Activated T-helper 1 cell treated with anti-CD3 and anti-CD28 coated beads, Interleukin-12 subunit alpha, Interleukin-12 subunit beta, Interleukin-2, Interleukin-4 antibody, amounts not matched to agents 30 ng/mL and 10 ng/mL and 1 ng/mL, durations not matched to agents 14 hours and 24 hours and 36 hours (primary cell): ENCODE measurements around the gene RNF149. TPM values are rescaled to one million over a fixed set of nuclear protein-coding genes. Genes with fewer than 3 reads are reported as not detected.
"Not testable (repeated sequence)": the region's sequence is repeated elsewhere in the genome, so short reads cannot be mapped to it uniquely, and the experiment has no call there.

Experiments used
- DNase-seq: peaks from one replicate; pipeline ENCODE4 v3.0.0; 2021; ENCODE audit warnings: low spot score
- H3K27ac Mint-ChIP-seq: one replicate; pipeline ENCODE4 v1.8.0; 2021; ENCODE audit warnings: mild to moderate bottlenecking, mixed read lengths
- H3K27me3 Mint-ChIP-seq: one replicate; pipeline ENCODE4 v1.8.0; 2022; ENCODE audit warnings: mild to moderate bottlenecking, moderate library complexity, mixed read lengths; ENCODE audit not compliant: insufficient read depth
- H3K36me3 Mint-ChIP-seq: one replicate; pipeline ENCODE4 v1.8.0; 2021; ENCODE audit warnings: low read depth, mixed read lengths
- H3K4me1 Mint-ChIP-seq: one replicate; pipeline ENCODE4 v1.8.0; 2021; ENCODE audit warnings: low read depth, mixed read lengths
- H3K4me3 Mint-ChIP-seq: one replicate; pipeline ENCODE4 v1.8.0; 2021; ENCODE audit warnings: mild to moderate bottlenecking, moderate library complexity, mixed read lengths
- H3K9me3 Mint-ChIP-seq: one replicate; pipeline ENCODE4 v1.8.0; 2021; ENCODE audit warnings: mixed read lengths
- intact Hi-C: fragments of 100-400 bp; cut with micrococcal nuclease; formaldehyde crosslinking; loops from one replicate; pipeline ENCODE4 v1.15.1; 2024
- total RNA-seq: library from RNA; stranded (reverse); gene quantifications from 2 replicates; pipeline ENCODE4 v1.2.3, GENCODE V29; 2022

The RNF149 gene
- total RNA-seq, 1 donor from 2014 or later = 55.9 TPM

DNA sequence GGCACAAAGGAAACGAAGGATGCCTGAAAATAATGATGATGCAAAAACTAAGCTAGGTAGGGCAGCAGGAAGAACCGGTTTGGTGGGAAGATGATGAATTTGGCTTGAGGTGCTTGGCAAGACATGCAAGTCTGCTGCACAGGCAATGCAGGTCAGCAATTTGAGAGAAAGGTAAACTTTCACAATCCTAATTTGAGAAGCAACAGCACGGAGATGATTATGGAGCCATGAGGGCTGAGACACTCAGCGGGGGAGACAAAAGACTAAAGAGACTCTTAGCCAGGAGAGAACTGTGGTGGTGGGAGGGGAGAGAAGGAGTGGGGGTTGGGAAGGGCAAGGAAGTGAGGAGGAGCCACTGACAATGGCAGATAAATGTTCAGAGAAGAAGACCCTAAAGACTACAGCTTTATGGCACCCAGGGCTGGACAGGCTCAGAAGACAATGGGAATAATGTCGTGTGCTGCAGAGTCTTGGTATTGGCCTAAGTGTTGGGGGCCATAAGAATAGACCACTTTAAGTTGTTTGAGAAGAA is 19.4 kb upstream of the RNF149 start:
- Mint-ChIP-seq H3K4me3 (no peak overlapping the region), H3K36me3 (peaks cover 3% of the 10 kb centered on the region), H3K4me1 (peaks cover 5% of the 10 kb centered on the region), H3K27me3 (peaks cover 3% of the 10 kb centered on the region), H3K27ac (no peak overlapping the region), H3K9me3 (no peaks in the 10 kb centered on the region)
- intact Hi-C loops = loop anchor here (1.0 to 2.0 kb wide), 2 partner anchors 21 to 75 kb away; partner anchors contain the start of gene CNOT11
- no peak for DNase-seq

DNA sequence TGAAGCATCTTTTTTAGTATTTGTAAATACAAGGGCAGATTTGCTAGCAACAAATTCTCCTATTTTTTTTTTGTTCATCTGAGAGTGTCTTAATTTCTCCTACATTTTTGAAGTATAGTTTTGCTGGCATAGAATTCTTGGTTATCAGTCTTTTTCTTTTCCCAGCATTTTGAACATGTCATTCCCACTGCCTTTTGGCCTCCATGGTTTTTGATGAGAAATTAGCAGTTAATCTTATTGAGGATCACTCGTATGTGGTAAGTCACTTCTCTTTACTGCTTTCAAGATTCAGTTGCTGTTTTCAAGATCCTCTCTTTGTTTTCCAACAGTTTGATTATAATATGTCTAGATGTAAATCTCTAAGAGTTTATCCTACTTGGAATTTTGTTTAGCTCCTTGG is 16.9 kb upstream of the RNF149 start:
- no peak overlapping the region for H3K27ac Mint-ChIP-seq
- H3K4me3 Mint-ChIP-seq = no peak overlapping the region
- peaks cover 3% of the 10 kb centered on the region for H3K27me3 Mint-ChIP-seq
- intact Hi-C loops = no loop called here
- H3K4me1 Mint-ChIP-seq = no peaks in the 10 kb centered on the region
- no peaks in the 10 kb centered on the region for H3K9me3 Mint-ChIP-seq
- H3K36me3 Mint-ChIP-seq = peaks cover 3% of the 10 kb centered on the region
- DNase-seq = no peak

DNA sequence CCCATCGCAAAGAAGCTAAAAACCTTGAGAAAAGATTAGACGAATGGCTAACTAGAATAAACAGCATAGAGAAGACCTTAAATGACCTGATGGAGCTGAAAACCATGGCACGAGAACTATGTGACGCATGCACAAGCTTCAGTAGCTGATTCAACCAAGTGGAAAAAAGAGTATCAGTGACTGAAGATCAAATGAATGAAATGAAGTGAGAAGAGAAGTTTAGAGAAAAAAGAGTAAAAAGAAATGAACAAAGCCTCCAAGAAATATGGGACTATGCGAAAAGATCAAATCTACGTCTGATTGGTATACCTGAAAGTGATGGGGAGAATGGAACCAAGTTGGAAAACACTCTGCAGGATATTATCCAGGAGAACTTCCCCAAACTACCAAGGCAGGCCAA is 8.1 kb upstream of the RNF149 start:
- intact Hi-C loops = not testable (repeated sequence)
- peaks cover 16% of the 10 kb centered on the region for H3K27me3 Mint-ChIP-seq

DNA sequence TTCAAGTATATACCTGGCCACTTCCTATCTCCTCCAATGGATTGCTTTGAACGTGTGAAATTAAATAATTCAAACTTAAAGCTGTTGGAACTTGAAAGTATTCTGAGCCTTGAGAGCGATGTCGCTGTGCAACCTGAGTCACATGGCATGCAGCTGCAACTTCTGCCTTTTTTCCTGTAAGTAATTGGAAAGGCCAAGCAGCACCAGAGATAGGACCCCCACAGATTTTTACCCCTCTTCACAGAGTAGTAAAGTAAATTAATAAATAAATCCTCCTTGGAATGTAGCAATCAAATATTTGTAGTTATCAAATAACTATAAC is 3.2 kb upstream of the RNF149 start:
- Mint-ChIP-seq H3K36me3 (peaks cover 4% of the 10 kb centered on the region), H3K27me3 (peaks cover 2% of the 10 kb centered on the region), H3K9me3 (peaks cover 3% of the 10 kb centered on the region), H3K4me3 (no peak overlapping the region), H3K4me1 (peaks cover 55% of the 10 kb centered on the region), H3K27ac (no peak overlapping the region)
- intact Hi-C loops = no loop called here
- DNase-seq = no peak

More for the DNA sequence above, 8.1 kb upstream of the RNF149 start:
- H3K9me3 Mint-ChIP-seq, H3K36me3 Mint-ChIP-seq, DNase-seq, H3K4me3 Mint-ChIP-seq, H3K27ac Mint-ChIP-seq: not testable (repeated sequence)
- H3K4me1 Mint-ChIP-seq = peaks cover 32% of the 10 kb centered on the region

- Mint-ChIP-seq H3K4me1 (peaks cover 54% of the 10 kb centered on the region), H3K36me3 (peaks cover 4% of the 10 kb centered on the region), H3K27ac (peak overlapping the region; percentile 2), H3K9me3 (no peaks in the 10 kb centered on the region), H3K27me3 (peaks cover 2% of the 10 kb centered on the region), H3K4me3 (peak overlapping the region; percentile 46)
- no peak for DNase-seq
- intact Hi-C loops = no loop called here
These were observed 2.6 kb upstream of the RNF149 start for GRCh38 chr2:101310834-101311695.

DNA sequence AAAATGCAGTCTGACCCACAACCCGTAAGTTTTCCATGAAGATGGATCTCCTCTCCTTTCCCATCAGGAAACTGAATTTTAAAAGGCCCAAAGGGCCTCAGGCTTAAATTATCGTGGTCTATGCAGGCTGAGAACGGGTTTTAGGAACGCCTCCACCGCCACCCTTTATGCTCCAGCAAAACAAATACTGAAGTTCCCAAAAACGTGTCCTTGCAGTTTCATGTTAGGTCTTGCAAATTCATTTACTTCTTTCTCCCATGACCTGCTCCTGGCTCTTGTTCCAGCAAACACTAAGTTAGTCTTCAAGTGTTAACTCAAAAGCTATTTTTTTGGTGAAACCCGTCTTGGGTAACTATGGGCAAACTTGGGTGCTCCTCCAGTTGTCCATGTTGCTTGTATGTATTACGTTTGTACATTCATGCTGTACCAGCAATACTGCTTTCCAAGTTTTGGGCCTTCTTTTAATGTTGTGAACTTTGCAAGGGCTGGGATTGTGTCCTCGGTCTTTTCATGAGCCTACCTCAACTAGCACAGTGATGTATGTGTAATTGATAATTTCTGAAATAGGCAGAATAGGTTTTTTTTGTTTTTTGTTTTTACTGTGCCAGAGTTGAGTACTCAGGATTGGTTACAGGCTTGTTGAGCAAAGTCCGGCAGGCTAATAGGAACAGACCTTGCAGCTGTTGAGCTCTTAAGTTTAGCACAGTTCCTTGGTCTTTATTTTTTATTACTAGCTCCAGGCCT is 1.8 kb upstream of the RNF149 start:
- H3K27ac Mint-ChIP-seq = peak overlapping the region; percentile 1
- peak overlapping the region; percentile 8 for H3K4me3 Mint-ChIP-seq
- intact Hi-C loops = no loop called here
- peaks cover 54% of the 10 kb centered on the region for H3K4me1 Mint-ChIP-seq
- peaks cover 2% of the 10 kb centered on the region for H3K27me3 Mint-ChIP-seq
- no peaks in the 10 kb centered on the region for H3K9me3 Mint-ChIP-seq
- H3K36me3 Mint-ChIP-seq = peaks cover 11% of the 10 kb centered on the region
- DNase-seq = no peak

DNA sequence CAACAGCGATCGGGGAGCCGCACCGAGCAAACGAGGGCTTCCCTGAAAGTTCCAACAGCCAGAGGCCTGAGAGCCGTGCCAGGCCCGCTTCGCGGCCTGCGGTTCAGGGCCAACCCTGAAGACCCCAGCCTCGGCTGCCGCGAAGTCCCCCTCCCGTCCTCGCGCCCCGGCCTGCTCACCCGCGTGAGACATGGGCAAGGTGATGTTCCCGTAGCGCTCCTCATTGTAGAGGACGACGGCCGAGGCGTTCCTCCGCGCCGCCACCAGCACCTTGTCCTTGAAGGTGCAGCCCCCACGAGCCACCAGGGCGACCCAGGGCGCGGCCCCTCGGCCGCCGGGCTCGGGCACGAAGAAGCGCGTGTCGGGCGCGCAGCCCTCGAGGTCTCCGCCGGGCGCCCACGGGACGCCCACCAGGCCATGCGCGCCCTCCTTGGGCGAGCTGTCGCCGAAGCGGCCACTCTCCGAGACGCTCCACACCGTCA is 510 bp downstream of the RNF149 start:
- intact Hi-C loops = loop anchor here (1.0 to 10.0 kb wide), 12 partner anchors 20 to 1129 kb away; partner anchors contain the start of genes CNOT11, RFX8, RPL31 and TBC1D8
- H3K4me1 Mint-ChIP-seq = peaks cover 67% of the 10 kb centered on the region
- H3K4me3 Mint-ChIP-seq = peak overlapping the region; percentile 92
- no peak for DNase-seq
- H3K9me3 Mint-ChIP-seq = no peaks in the 10 kb centered on the region
- peaks cover 2% of the 10 kb centered on the region for H3K27me3 Mint-ChIP-seq
- H3K27ac Mint-ChIP-seq = peak overlapping the region; percentile 96
- peaks cover 22% of the 10 kb centered on the region for H3K36me3 Mint-ChIP-seq

- H3K4me3 Mint-ChIP-seq = peak overlapping the region; percentile 92
- intact Hi-C loops = loop anchor here (1.0 to 10.0 kb wide), 11 partner anchors 21 to 1130 kb away; partner anchors contain the start of genes CNOT11, RFX8, RPL31 and TBC1D8
- DNase-seq = no peak
- H3K27ac Mint-ChIP-seq = peak overlapping the region; percentile 96
- peaks cover 25% of the 10 kb centered on the region for H3K36me3 Mint-ChIP-seq
- H3K9me3 Mint-ChIP-seq = no peaks in the 10 kb centered on the region
- peaks cover 2% of the 10 kb centered on the region for H3K27me3 Mint-ChIP-seq
- H3K4me1 Mint-ChIP-seq = peaks cover 71% of the 10 kb centered on the region
These were observed 998 bp downstream of the RNF149 start for GRCh38 chr2:101307503-101307902.

GRCh38 chr2:101306410-101306809 is 2.1 kb downstream of the RNF149 start:
- peak overlapping the region; percentile 92 for H3K4me3 Mint-ChIP-seq

DNA sequence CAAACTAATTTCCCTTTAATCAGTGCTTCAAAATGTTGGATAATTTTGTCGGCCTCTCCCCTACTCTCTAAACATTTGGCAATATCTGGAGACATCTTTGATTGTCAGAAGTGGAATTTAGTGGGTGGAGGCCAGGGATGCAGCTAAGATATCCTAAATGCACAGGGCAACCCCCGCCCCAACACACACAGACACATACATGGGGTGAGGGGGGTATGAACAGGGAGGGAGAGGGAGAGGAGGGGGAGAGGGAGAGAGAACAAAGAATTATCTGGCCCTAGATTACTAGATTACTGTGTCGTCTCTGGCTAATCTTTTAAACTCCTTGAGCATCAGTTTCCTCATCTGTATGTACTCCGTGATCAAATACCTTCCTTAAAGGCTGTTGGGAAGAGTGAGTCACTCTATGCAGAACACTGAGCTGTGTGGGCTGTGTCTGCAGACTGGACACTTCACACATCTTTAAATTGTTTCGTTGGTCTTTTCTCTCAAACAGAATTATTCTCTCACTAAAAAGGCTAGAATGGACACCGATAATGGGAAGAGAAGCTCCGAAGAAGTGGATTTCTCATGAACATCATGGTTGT is 2.9 kb downstream of the RNF149 start:
- intact Hi-C loops = loop anchor here (1.0 to 10.0 kb wide), 13 partner anchors 9 to 1132 kb away; partner anchors contain the start of genes CREG2, PDCL3, RPL31 and TBC1D8
- DNase-seq = no peak
- Mint-ChIP-seq H3K36me3 (peaks cover 32% of the 10 kb centered on the region), H3K9me3 (no peaks in the 10 kb centered on the region), H3K4me3 (peak overlapping the region; percentile 92), H3K27me3 (no peaks in the 10 kb centered on the region), H3K27ac (peak overlapping the region; percentile 96), H3K4me1 (peaks cover 71% of the 10 kb centered on the region)

More at GRCh38 chr2:101306410-101306809, 2.1 kb downstream of the RNF149 start:
- no peak for DNase-seq
- H3K4me1 Mint-ChIP-seq = peaks cover 71% of the 10 kb centered on the region
- H3K9me3 Mint-ChIP-seq = no peaks in the 10 kb centered on the region
- no peaks in the 10 kb centered on the region for H3K27me3 Mint-ChIP-seq
- H3K36me3 Mint-ChIP-seq = peaks cover 30% of the 10 kb centered on the region
- intact Hi-C loops = loop anchor here (1.0 to 10.0 kb wide), 11 partner anchors 10 to 1131 kb away; partner anchors contain the start of genes CREG2, RPL31 and TBC1D8
- H3K27ac Mint-ChIP-seq = peak overlapping the region; percentile 96

DNA sequence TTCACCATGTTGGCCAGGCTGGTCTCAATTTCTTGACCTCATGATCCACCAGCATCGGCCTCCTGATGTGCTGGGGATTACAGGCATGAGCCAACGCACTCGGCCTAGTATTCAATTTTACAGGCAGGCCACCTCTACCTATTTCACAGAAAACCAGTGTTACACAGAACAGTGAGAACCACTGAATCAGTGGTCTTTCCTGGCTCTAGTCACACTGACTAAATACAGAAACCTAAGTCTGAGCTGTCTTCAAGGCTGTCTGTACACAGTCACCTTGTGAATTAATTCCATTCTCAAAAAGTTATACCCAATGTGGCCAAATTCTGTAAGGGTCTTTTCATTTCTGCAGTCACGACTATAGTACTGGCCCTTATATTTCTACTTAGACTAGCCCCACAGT is 3.5 kb downstream of the RNF149 start:
- Mint-ChIP-seq H3K36me3 (peaks cover 33% of the 10 kb centered on the region), H3K27ac (no peak overlapping the region), H3K4me3 (peak overlapping the region; percentile 92), H3K4me1 (peaks cover 69% of the 10 kb centered on the region), H3K9me3 (no peaks in the 10 kb centered on the region), H3K27me3 (no peaks in the 10 kb centered on the region)
- no peak for DNase-seq
- intact Hi-C loops = loop anchor here (2.0 to 10.0 kb wide), 7 partner anchors 14 to 1132 kb away; partner anchors contain the start of genes PDCL3 and TBC1D8

GRCh38 chr2:101303688-101304087 is 4.8 kb downstream of the RNF149 start:
- H3K4me1 Mint-ChIP-seq = peaks cover 78% of the 10 kb centered on the region
- H3K27me3 Mint-ChIP-seq = no peaks in the 10 kb centered on the region
- H3K9me3 Mint-ChIP-seq = no peaks in the 10 kb centered on the region
- peaks cover 41% of the 10 kb centered on the region for H3K36me3 Mint-ChIP-seq
- H3K27ac Mint-ChIP-seq = no peak overlapping the region
- no peak for DNase-seq
- intact Hi-C loops = loop anchor here (2.0 to 10.0 kb wide), 3 partner anchors 13 to 741 kb away; partner anchors contain the start of gene PDCL3
- peak overlapping the region; percentile 57 for H3K4me3 Mint-ChIP-seq
